GM08714 (cell line): ENCODE measurements around the gene SMC3.
"Not testable (repeated sequence)": the region's sequence is repeated elsewhere in the genome, so short reads cannot be mapped to it uniquely, and the experiment has no call there.

Source experiments
- H3K4me3 ChIP-seq: fragments of 200-500 bp; sonication (Bioruptor generic); 2 replicates; pipeline ENCODE4 v1.5.1; 2014; ENCODE audit warnings: mild to moderate bottlenecking, low read length, inconsistent platforms
- ZNF274 ChIP-seq: IDR thresholded peaks from 2 replicates; pipeline ENCODE4 v1.6.1; 2012; ENCODE audit warnings: mild to moderate bottlenecking, low read depth, low read length

SMC3 gene

GRCh38 chr10:110567201-110568054 lies at the start of gene SMC3:
SMC3 (plus strand) TSS chr10:110567695; CDS start chr10:110567817, 122 bp downstream.
- no peak for TF ChIP-seq ZNF274

GRCh38 chr10:110522365-110522988 lies 45.0 kb upstream of the SMC3 start:
- no peak overlapping the region for H3K4me3 ChIP-seq
- TF ChIP-seq ZNF274: no peak

More at GRCh38 chr10:110567201-110568054, at the start of gene SMC3:
- H3K4me3 ChIP-seq: peak within 1 kb of the TSS; percentile 82

DNA sequence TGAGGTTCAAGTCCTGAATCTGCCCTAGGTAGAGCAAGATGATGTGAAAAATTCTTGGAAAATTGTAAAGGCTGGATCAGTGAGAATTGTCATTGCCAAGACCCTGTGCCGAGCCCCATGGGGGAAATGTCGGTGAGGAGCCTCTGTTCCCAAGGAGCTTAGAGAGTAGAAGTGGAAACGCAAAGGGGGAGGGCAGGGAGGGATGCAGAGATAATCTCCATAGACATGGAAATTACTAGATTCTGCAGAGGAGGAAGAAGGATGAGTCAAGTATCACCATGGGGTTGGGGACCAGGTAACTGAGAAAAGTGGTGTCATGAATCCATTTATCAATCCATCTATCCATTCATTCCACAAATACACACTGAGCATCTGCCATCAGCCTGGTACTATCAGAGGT lies 43.8 kb upstream of the SMC3 start:
- no peak overlapping the region for H3K4me3 ChIP-seq
- no peak for TF ChIP-seq ZNF274

- TF ChIP-seq ZNF274: no peak
- H3K4me3 ChIP-seq: no peak overlapping the region
Observed at GRCh38 chr10:110524179-110524858, 43.2 kb upstream of the SMC3 start.

DNA sequence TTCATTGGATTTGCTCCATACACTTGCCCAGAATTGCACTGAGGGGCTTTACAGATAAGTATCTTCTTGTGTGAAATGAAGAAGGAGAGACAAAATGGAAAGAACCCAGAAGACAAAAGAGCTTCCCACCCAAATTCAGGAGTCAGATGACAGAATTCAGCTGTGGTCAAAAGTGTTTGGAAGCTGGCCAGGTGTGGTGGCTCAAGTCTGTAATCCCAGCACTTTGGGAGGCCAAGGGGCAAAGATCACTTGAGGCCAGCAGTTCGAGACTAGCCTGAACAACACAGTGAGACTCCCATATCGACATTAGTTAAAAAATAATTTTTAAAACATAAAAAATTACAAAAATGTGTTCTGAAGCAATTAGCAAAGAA lies 42.6 kb upstream of the SMC3 start:
- no peak overlapping the region for H3K4me3 ChIP-seq
- TF ChIP-seq ZNF274: no peak

GRCh38 chr10:110525349-110526260 lies 41.9 kb upstream of the SMC3 start:
- no peak for TF ChIP-seq ZNF274
- H3K4me3 ChIP-seq: no peak overlapping the region

DNA sequence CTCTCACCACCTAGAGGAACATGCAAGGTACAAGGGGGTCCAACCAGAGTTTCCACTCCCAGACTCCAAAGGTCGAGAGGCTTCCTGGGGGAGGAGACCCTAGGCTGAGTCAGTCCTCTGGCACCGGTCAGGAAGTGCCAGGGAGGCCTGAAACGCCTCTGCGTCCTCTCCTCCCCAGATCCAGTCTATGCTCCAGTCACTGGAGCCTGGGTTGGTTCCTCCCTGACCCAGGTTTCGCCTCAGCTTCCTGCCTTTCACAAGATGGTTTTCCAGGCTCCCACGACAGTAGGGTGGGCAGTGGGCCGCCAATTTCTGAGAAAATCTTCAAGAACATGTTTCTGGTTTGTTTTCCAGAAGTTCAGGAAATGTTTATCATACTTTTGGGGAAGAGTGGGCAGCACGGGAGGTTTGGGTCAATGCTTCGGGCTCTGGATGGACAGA lies 39.7 kb upstream of the SMC3 start:
- H3K4me3 ChIP-seq: no peak overlapping the region
- no peak for TF ChIP-seq ZNF274

DNA sequence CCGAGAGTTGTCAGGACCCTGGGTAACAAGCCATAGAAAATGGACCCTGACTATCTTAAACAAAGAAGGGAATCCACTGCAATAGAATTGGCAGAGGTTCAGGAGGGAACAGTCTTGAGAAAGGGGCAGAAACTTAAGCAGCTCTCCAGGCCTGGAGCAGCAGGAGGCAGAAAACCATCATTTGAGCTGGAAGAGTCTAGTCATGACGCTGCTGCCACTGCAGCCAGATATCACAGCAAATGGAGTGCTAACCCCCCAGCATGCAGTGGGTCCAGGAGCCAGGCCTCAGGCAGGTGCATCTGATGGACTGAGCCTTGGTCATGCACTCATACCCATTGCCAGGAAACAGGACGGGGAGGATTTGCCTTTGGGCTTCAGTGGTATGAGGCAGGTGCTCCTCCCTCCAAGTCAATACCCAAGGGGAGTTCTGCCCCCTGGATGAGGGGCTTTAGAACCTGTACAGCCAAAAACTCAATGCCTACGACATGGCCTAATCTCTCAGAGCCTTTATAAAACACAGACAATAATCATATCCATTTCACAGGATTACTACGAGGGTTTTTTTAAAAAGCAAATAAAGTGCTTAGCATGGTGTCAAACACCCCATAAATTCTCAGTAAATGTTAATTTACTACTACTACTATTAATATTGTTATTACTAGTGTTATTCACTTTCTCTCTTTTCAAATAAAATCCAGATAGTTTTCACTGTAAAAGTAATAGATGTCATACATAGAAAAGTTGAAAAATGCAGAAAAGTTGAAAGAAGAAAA lies 39.1 kb upstream of the SMC3 start:
- no peak overlapping the region for H3K4me3 ChIP-seq
- no peak for TF ChIP-seq ZNF274

DNA sequence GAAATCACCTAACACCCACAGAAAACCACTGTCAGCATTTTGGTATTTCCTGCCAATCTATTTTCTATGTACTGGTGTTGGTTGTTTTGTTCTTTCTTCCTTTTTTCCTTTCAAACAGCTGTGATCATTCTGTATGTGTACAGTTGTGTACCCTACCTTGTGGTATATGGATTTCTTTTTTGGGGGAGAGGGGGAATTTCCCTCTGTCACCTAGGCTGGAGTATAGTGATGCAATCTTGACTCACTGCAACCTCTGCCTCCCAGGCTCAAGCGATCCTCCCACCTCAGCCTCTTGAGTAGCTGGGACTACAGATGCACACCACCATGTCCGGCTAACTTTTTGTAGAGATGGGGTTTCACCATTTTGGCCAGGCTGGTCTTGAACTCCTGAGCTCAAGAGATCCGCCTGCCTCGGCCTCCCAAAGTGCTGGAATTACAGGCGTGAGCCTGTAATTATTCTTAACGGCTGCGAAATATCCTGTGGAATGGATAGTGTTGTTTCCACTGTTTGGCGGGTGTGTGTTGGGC lies 38.4 kb upstream of the SMC3 start:
- H3K4me3 ChIP-seq: not testable (repeated sequence)

DNA sequence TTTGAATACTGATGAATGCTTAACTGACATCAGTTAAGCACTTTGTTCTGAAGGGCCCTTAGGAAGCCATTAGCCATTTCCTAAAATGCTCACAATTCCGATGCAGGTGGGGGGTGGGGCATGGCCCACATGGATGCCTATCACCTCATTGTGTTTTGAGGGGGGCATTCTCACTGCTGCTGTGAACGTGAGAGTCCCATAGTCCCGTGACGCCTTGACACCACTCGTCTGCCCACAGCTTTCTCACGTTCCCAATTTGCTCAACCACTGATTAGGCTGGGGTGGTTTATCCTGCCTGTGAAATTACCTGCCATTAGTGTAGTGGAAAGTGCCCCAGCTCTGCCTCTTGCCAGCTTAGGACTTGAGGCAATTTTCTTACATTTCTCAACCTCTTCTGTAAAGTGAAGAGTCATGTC lies 37.9 kb upstream of the SMC3 start:
- TF ChIP-seq ZNF274: no peak
- H3K4me3 ChIP-seq: no peak overlapping the region

GRCh38 chr10:110530131-110530831 lies 37.2 kb upstream of the SMC3 start:
- no peak overlapping the region for H3K4me3 ChIP-seq
- TF ChIP-seq ZNF274: no peak

GRCh38 chr10:110531687-110532086 lies 35.8 kb upstream of the SMC3 start:
- no peak for TF ChIP-seq ZNF274

DNA sequence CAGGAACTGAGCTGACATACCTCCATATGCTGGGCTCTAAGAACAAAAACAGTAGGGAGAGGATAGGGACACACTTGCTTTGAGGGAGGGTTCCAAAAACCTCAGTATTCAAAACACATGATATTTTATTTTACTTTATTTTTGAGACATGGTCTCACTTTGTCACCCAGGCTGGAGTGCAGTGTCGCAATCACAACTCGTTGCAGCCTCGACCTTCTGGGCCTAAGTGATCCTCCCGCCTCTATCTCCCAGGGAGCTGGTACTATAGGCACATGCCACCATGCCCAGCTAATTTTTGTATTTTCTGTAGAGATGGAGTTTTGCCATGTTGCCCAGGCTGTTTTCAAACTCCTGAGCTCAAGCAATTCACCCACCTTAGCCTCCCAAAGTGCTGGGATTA lies 34.9 kb upstream of the SMC3 start:
- not testable (repeated sequence) for H3K4me3 ChIP-seq

More at GRCh38 chr10:110531687-110532086, 35.8 kb upstream of the SMC3 start:
- H3K4me3 ChIP-seq: no peak overlapping the region
